SK-N-SH (cell line): Measurements from ENCODE around the gene KCNC4. TPM values are rescaled to one million over a fixed set of nuclear protein-coding genes. Genes with fewer than 3 reads are reported as not detected.

Source experiments
- CTCF ChIA-PET: fragments of 300-600, 350-600 bp; formaldehyde crosslinking; extraction: SDS; loops from one replicate; lab custom pipeline; 2021; lab: Yijun Ruan, JAX
- POLR2A ChIA-PET: fragments of 350-600 bp; sonication (Branson Sonifier 250); formaldehyde crosslinking; extraction: SDS; loops from one replicate; lab custom pipeline; 2020; ENCODE audit warnings: antibody characterized with exemption, inconsistent platforms; lab: Yijun Ruan, JAX
- DNase-seq: peaks from one replicate; pipeline ENCODE4 v3.0.0; 2012
- H2AFZ ChIP-seq: fragments of 200-600 bp; sonication (generic); 2 replicates; pipeline ENCODE4 v1.8.1; 2016; ENCODE audit warnings: antibody characterized with exemption, mild to moderate bottlenecking, low read depth
- H3F3A ChIP-seq: fragments of 200-600 bp; sonication (generic); replicated peaks from 2 replicates; pipeline ENCODE3; 2016; ENCODE audit warnings: antibody characterized with exemption, mild to moderate bottlenecking; ENCODE audit not compliant: insufficient read depth
- H3K27ac ChIP-seq, 2 experiments: fragments of 200-500 bp in 1 of 2; fragments of 200-600 bp in 1 of 2; sonication (Bioruptor generic) in 1 of 2; sonication (generic), shearing (Covaris generic) in 1 of 2; 2 replicates each; pipeline versions ENCODE4 v1.5.1 to v1.6.1; 2014 to 2016; ENCODE audit warnings: low read depth in 2 of 2, inconsistent platforms in 1 of 2, low read length in 1 of 2, mild to moderate bottlenecking in 1 of 2, mixed read lengths in 1 of 2
- H3K27me3 ChIP-seq: fragments of 200-600 bp; sonication (generic), shearing (Covaris generic); 2 replicates; pipeline ENCODE4 v1.6.1; 2016; ENCODE audit warnings: mixed run types; ENCODE audit not compliant: insufficient read depth
- H3K36me3 ChIP-seq, 2 experiments: fragments of 200-500 bp in 1 of 2; fragments of 200-600 bp in 1 of 2; sonication (Bioruptor generic) in 1 of 2; sonication (generic) in 1 of 2; replicated peaks in 1 of 2; 2 replicates each; pipeline versions ENCODE3 to v1.5.1; 2014 to 2016; ENCODE audit warnings: low read length in 1 of 2, mild to moderate bottlenecking in 1 of 2; ENCODE audit not compliant: insufficient read depth in 2 of 2, control insufficient read depth in 1 of 2
- H3K4me1 ChIP-seq, 2 experiments: fragments of 200-500 bp in 1 of 2; fragments of 200-600 bp in 1 of 2; sonication (Bioruptor generic) in 1 of 2; sonication (generic), shearing (Covaris generic) in 1 of 2; 2 replicates each; pipeline versions ENCODE4 v1.5.1 to v1.6.1; 2014 to 2016; ENCODE audit warnings: low read depth in 1 of 2, low read length in 1 of 2, mixed run types in 1 of 2; ENCODE audit not compliant: insufficient read depth in 2 of 2, control insufficient read depth in 1 of 2
- H3K4me2 ChIP-seq: fragments of 200-600 bp; sonication (generic), shearing (Covaris generic); 2 replicates; pipeline ENCODE4 v1.6.1; 2017; ENCODE audit warnings: mixed run types
- H3K4me3 ChIP-seq, 2 experiments: fragments of 200-500 bp in 1 of 2; fragments of 200-600 bp in 1 of 2; sonication (Bioruptor generic) in 1 of 2; sonication (generic), shearing (Covaris generic) in 1 of 2; 2 replicates each; pipeline versions ENCODE4 v1.5.1 to v1.8.1; 2014 to 2016; ENCODE audit warnings: low read depth in 2 of 2, inconsistent platforms in 1 of 2, low read length in 1 of 2, mild to moderate bottlenecking in 1 of 2, mixed read lengths in 1 of 2, moderate library complexity in 1 of 2
- H3K79me2 ChIP-seq: fragments of 200-600 bp; sonication (generic); 2 replicates; pipeline ENCODE4 v1.8.1; 2017; ENCODE audit warnings: mild to moderate bottlenecking; ENCODE audit not compliant: insufficient read depth
- H3K9ac ChIP-seq: fragments of 200-600 bp; sonication (generic); 2 replicates; pipeline ENCODE4 v1.6.1; 2017; ENCODE audit warnings: mixed run types
- H3K9me2 ChIP-seq: fragments of 200-600 bp; sonication (generic); 2 replicates; pipeline ENCODE4 v1.6.1; 2017; ENCODE audit warnings: mixed run types
- H3K9me3 ChIP-seq: fragments of 200-600 bp; sonication (generic); 2 replicates; pipeline ENCODE4 v1.6.1; 2017; ENCODE audit warnings: mixed run types, mild to moderate bottlenecking, moderate library complexity
- H4K20me1 ChIP-seq: fragments of 200-600 bp; sonication (generic); 2 replicates; pipeline ENCODE4 v1.6.1; 2017; ENCODE audit warnings: mild to moderate bottlenecking, mixed run types; ENCODE audit not compliant: insufficient read depth
- CHD2 ChIP-seq: fragments of 150-350 bp; IDR thresholded peaks from 2 replicates; pipeline ENCODE4 v1.6.1; 2018; ENCODE audit warnings: low read length; ENCODE audit not compliant: partially characterized antibody
- ELF1 ChIP-seq: IDR thresholded peaks from 2 replicates; pipeline ENCODE4 v1.4.0; 2012
- EZH2phosphoT487 ChIP-seq: fragments of 200-600 bp; sonication (generic); IDR thresholded peaks from 2 replicates; pipeline ENCODE4 v1.6.1; 2017; ENCODE audit warnings: low read depth, mixed run types, mild to moderate bottlenecking, antibody characterized with exemption, moderate library complexity, borderline replicate concordance
- FOXJ3 ChIP-seq: sonication (generic); formaldehyde crosslinking; IDR thresholded peaks from 2 replicates; pipeline ENCODE4 v1.5.1; 2020; ENCODE audit warnings: mild to moderate bottlenecking, missing genetic modification reagents
- GABPA ChIP-seq: IDR thresholded peaks from 2 replicates; pipeline ENCODE4 v1.4.0; 2012; ENCODE audit warnings: low read depth, mild to moderate bottlenecking
- IRF3 ChIP-seq: fragments of 150-350 bp; IDR thresholded peaks from 2 replicates; pipeline ENCODE4 v1.6.1; 2016; ENCODE audit warnings: mild to moderate bottlenecking, low read depth, low read length
- JUND ChIP-seq: IDR thresholded peaks from 2 replicates; pipeline ENCODE4 v1.4.0; 2012
- MAX ChIP-seq: IDR thresholded peaks from 2 replicates; pipeline ENCODE4 v1.4.0; 2012; ENCODE audit warnings: low read depth
- MEF2A ChIP-seq: IDR thresholded peaks from 2 replicates; pipeline ENCODE4 v1.4.0; 2012; ENCODE audit warnings: low read depth, borderline replicate concordance
- MXI1 ChIP-seq: IDR thresholded peaks from 2 replicates; pipeline ENCODE4 v1.6.1; 2012; ENCODE audit warnings: mild to moderate bottlenecking, low read depth, low read length, improper control_type of control experiment
- NFIC ChIP-seq: IDR thresholded peaks from 2 replicates; pipeline ENCODE4 v1.4.0; 2012; ENCODE audit warnings: borderline replicate concordance
- NRF1 ChIP-seq: IDR thresholded peaks from 2 replicates; pipeline ENCODE4 v1.6.1; 2012; ENCODE audit warnings: low read depth, mild to moderate bottlenecking, low read length
- PBX3 ChIP-seq: IDR thresholded peaks from 2 replicates; pipeline ENCODE4; 2012
- POLR2AphosphoS5 ChIP-seq: IDR thresholded peaks from 2 replicates; pipeline ENCODE4 v1.6.1; 2012; ENCODE audit warnings: low read depth, low read length
- RCOR1 ChIP-seq: fragments of 150-350 bp; IDR thresholded peaks from 2 replicates; pipeline ENCODE4 v1.6.1; 2017; ENCODE audit warnings: antibody characterized with exemption, low read length
- RFX5 ChIP-seq: IDR thresholded peaks from 2 replicates; pipeline ENCODE4 v1.6.1; 2012; ENCODE audit warnings: mild to moderate bottlenecking, improper control_type of control experiment, low read length
- RXRA ChIP-seq: IDR thresholded peaks from 2 replicates; pipeline ENCODE4 v1.4.0; 2012; ENCODE audit warnings: low read depth, mild to moderate bottlenecking, borderline replicate concordance
- SIN3A ChIP-seq: IDR thresholded peaks from 2 replicates; pipeline ENCODE4 v1.6.1; 2012; ENCODE audit warnings: low read depth, mild to moderate bottlenecking, low read length, moderate library complexity, borderline replicate concordance
- SMC3 ChIP-seq: IDR thresholded peaks from 2 replicates; pipeline ENCODE4 v1.6.1; 2012; ENCODE audit warnings: low read depth, low read length, improper control_type of control experiment
- TAF1 ChIP-seq: IDR thresholded peaks from 2 replicates; pipeline ENCODE4 v1.6.1; 2012; ENCODE audit warnings: low read depth, mild to moderate bottlenecking, low read length, moderate library complexity, borderline replicate concordance
- TCF12 ChIP-seq: IDR thresholded peaks from 2 replicates; pipeline ENCODE4 v1.4.0; 2012
- USF2 ChIP-seq: fragments of 150-350 bp; IDR thresholded peaks from 2 replicates; pipeline ENCODE4 v1.6.1; 2017; ENCODE audit warnings: antibody characterized with exemption, low read length, low read depth, borderline replicate concordance
- YY1 ChIP-seq: IDR thresholded peaks from 2 replicates; pipeline ENCODE4 v1.4.0; 2012; ENCODE audit warnings: low read depth, mild to moderate bottlenecking
- WGBS: methylation state at CpG from one replicate; pipeline ENCODE4 v1.1.6; 2017; ENCODE audit warnings: low lambda C conversion rate; 5-methylcytosine and 5-hydroxymethylcytosine counted together
- polyA plus RNA-seq, 3 experiments: library from polyadenylated mRNA; depleted of rRNA; stranded (reverse); fragments of >200 nt; gene quantifications; 2 replicates each; pipeline ENCODE4 v1.2.3, GENCODE V29; 2012

Gene KCNC4
- polyA plus RNA-seq, 1 of the 3 experiments (the other 2 are of a cell fraction) = 0.51 TPM

- Histone ChIP-seq H3K4me3 (no peak overlapping the region), H2AFZ (no peak overlapping the region), H3F3A (no peaks in the 10 kb centered on the region), H3K9me3 (no peaks in the 10 kb centered on the region), H3K4me1 (peaks cover 0 to 15% of the 10 kb centered on the region in 2 experiments; a peak in 1 of 4 replicates), H3K27me3 (no peaks in the 10 kb centered on the region), H3K27ac (no peak overlapping the region), H3K9me2 (no peaks in the 10 kb centered on the region), H3K79me2 (no peaks in the 10 kb centered on the region), H3K9ac (no peak overlapping the region), H3K4me2 (no peak overlapping the region), H3K36me3 (no peaks in the 10 kb centered on the region), H4K20me1 (no peaks in the 10 kb centered on the region)
- no peak for DNase-seq
- ChIA-PET CTCF (interaction anchor here (1.9 to 4.4 kb wide), 2 partner anchors 35 to 70 kb away, joined by 7 to 19 read pairs; no protein-coding TSS in a partner anchor), POLR2A (no interaction called here)
- TF ChIP-seq IRF3 (no peak), FOXJ3 (CRISPR knock-in tag) (no peak), TAF1 (no peak), MXI1 (no peak), TCF12 (no peak), RCOR1 (no peak), RXRA (no peak)
- 17% methylated on average over 2 of the region's 7 CpGs for WGBS
These were observed 33.0 kb downstream of the KCNC4 start for GRCh38 chr1:110243146-110243545.

GRCh38 chr1:110243574-110243973, 33.5 kb downstream of the KCNC4 start:
- no peaks in the 10 kb centered on the region for H3K36me3 ChIP-seq
- TF ChIP-seq SIN3A (no peak), GABPA (no peak), MEF2A (no peak), POLR2AphosphoS5 (no peak), RFX5 (no peak), TAF1 (no peak), NFIC (no peak), EZH2phosphoT487 (no peak), USF2 (no peak), PBX3 (no peak), JUND (no peak), MXI1 (no peak), TCF12 (no peak), ELF1 (no peak), YY1 (no peak), CHD2 (no peak), SMC3 (no peak), NRF1 (no peak), MAX (no peak)
- no peak overlapping the region for H3K4me2 ChIP-seq
- no peaks in the 10 kb centered on the region for H3K27me3 ChIP-seq
- no peak overlapping the region for H3K27ac ChIP-seq
- H3K9ac ChIP-seq = no peak overlapping the region
- H3K4me1 ChIP-seq = peaks cover 0 to 15% of the 10 kb centered on the region in 2 experiments; a peak in 1 of 4 replicates
- no peak for DNase-seq
- CTCF ChIA-PET = interaction anchor here (1.9 to 4.4 kb wide), 2 partner anchors 36 to 69 kb away, joined by 7 to 19 read pairs; no protein-coding TSS in a partner anchor
- H3K79me2 ChIP-seq = no peaks in the 10 kb centered on the region
- no peaks in the 10 kb centered on the region for H3K9me2 ChIP-seq
- no peaks in the 10 kb centered on the region for H3K9me3 ChIP-seq
- H3F3A ChIP-seq = no peaks in the 10 kb centered on the region
- H2AFZ ChIP-seq = no peak overlapping the region
- 71% methylated on average over 9 of the region's 9 CpGs for WGBS
- no peaks in the 10 kb centered on the region for H4K20me1 ChIP-seq
- POLR2A ChIA-PET = no interaction called here
- H3K4me3 ChIP-seq = no peak overlapping the region
